ENCODE results near the gene C6orf136.
"Not testable (repeated sequence)": the region's sequence is repeated elsewhere in the genome, so short reads cannot be mapped to it uniquely, and the experiment has no call there.

Gene C6orf136

GRCh38 chr6:30664994-30665767 is 18.2 kb downstream of the C6orf136 start:
- DNase-seq = no peak

- not testable (repeated sequence) for DNase-seq
Observed at GRCh38 chr6:30666300-30666699, 19.4 kb downstream of the C6orf136 start.

GRCh38 chr6:30670760-30671527 is 24.0 kb downstream of the C6orf136 start:
- DNase-seq = no peak

GRCh38 chr6:30672445-30673253 is 25.7 kb downstream of the C6orf136 start, which contains the start of gene DHX16:
DHX16 (minus strand) TSS chr6:30673006; CDS start chr6:30672841, 165 bp downstream.
- peak; percentile 94 for DNase-seq

GRCh38 chr6:30676660-30677285 is 29.8 kb downstream of the C6orf136 start:
- no peak for DNase-seq

- DNase-seq = peak; percentile 31
Observed at GRCh38 chr6:30678964-30679726, 32.2 kb downstream of the C6orf136 start.

- no peak for DNase-seq
Observed at GRCh38 chr6:30679765-30680535, 33.0 kb downstream of the C6orf136 start.

GRCh38 chr6:30681766-30682142 is 34.8 kb downstream of the C6orf136 start:
- no peak for DNase-seq

GRCh38 chr6:30682143-30683117 is 35.5 kb downstream of the C6orf136 start:
- DNase-seq = peak; percentile 81

GRCh38 chr6:30683183-30683979 is 36.4 kb downstream of the C6orf136 start:
- DNase-seq = no peak

- DNase-seq = no peak
Observed at GRCh38 chr6:30683980-30684338, 37.0 kb downstream of the C6orf136 start.

- DNase-seq = no peak
Observed at GRCh38 chr6:30684386-30685156, 37.6 kb downstream of the C6orf136 start.

- DNase-seq = no peak
Observed at GRCh38 chr6:30685157-30686008, 38.5 kb downstream of the C6orf136 start.

- peak; percentile 62 for DNase-seq
Observed at GRCh38 chr6:30686009-30686907, 39.3 kb downstream of the C6orf136 start, which contains the start of gene PPP1R18. PPP1R18 (minus strand) TSS chr6:30686645; CDS start chr6:30686018, 627 bp downstream.

GRCh38 chr6:30686908-30687658 is 40.1 kb downstream of the C6orf136 start:
- peak; percentile 92 for DNase-seq

Measured in NCI-H226 (cell line).